GM12878 (cell line): ENCODE measurements around the gene QPRT. TPM values are rescaled to one million over a fixed set of nuclear protein-coding genes. Genes with fewer than 3 reads are reported as not detected.
A peak's percentile ranks its signal among the peaks of the same experiment; 100 is the strongest.

ENCODE experiments used
- BHLHE40 ChIP-seq, 2 experiments: fragments of 450-650 bp in 1 of 2; IDR thresholded peaks; 2 replicates each; pipeline ENCODE4 v1.6.1; 2011 to 2017; ENCODE audit warnings: low read depth in 2 of 2, borderline replicate concordance in 1 of 2, improper control_type of control experiment in 1 of 2, low read length in 1 of 2, mild to moderate bottlenecking in 1 of 2
- CBFB ChIP-seq: IDR thresholded peaks from 2 replicates; pipeline ENCODE4 v1.6.1; 2016; ENCODE audit warnings: antibody characterized with exemption, low read depth
- EP300 ChIP-seq, 2 experiments: fragments of 150-350 bp in 1 of 2; IDR thresholded peaks; 2 replicates each; pipeline ENCODE4 v1.6.1; 2011 to 2012; ENCODE audit warnings: low read depth in 2 of 2, low read length in 2 of 2, borderline replicate concordance in 1 of 2, improper control_type of control experiment in 1 of 2, inconsistent platforms in 1 of 2; ENCODE audit not compliant: control insufficient read depth in 1 of 2
- FOS ChIP-seq: IDR thresholded peaks from 3 replicates; pipeline ENCODE4 v1.6.1; 2011; ENCODE audit warnings: borderline replicate concordance; ENCODE audit not compliant: insufficient read length; ENCODE audit errors: extremely low read depth
- GABPA ChIP-seq: IDR thresholded peaks from 2 replicates; pipeline ENCODE4 v1.6.1; 2014; ENCODE audit warnings: antibody characterized with exemption, low read depth, mild to moderate bottlenecking, inconsistent platforms
- IKZF2 ChIP-seq, 2 experiments: fragments of 450-650 bp; IDR thresholded peaks; 2 replicates each; pipeline ENCODE4 v1.6.1; 2017; ENCODE audit warnings: mild to moderate bottlenecking in 2 of 2, moderate library complexity in 2 of 2
- KLF5 ChIP-seq: fragments of 450-650 bp; IDR thresholded peaks from 2 replicates; pipeline ENCODE4 v1.6.1; 2014; ENCODE audit warnings: mild to moderate bottlenecking; ENCODE audit not compliant: partially characterized antibody
- MEF2B ChIP-seq: fragments of 450-650 bp; IDR thresholded peaks from 2 replicates; pipeline ENCODE4 v1.6.1; 2018; ENCODE audit warnings: mild to moderate bottlenecking, moderate library complexity; ENCODE audit not compliant: partially characterized antibody, poor library complexity, severe bottlenecking
- MXI1 ChIP-seq: fragments of 150-350 bp; IDR thresholded peaks from 2 replicates; pipeline ENCODE4 v1.6.1; 2011; ENCODE audit warnings: low read depth, mild to moderate bottlenecking, inconsistent platforms, low read length, improper control_type of control experiment
- NFIC ChIP-seq: IDR thresholded peaks from 2 replicates; pipeline ENCODE4 v1.6.1; 2012; ENCODE audit warnings: low read depth, mild to moderate bottlenecking, inconsistent platforms, low read length, moderate library complexity
- NRF1 ChIP-seq: conservative IDR thresholded peaks from 2 replicates; pipeline ENCODE4 v1.6.1; 2011; ENCODE audit warnings: mild to moderate bottlenecking, low read depth, low read length, improper control_type of control experiment
- RBBP5 ChIP-seq: fragments of 200-600 bp; sonication (generic); conservative IDR thresholded peaks from 2 replicates; pipeline ENCODE4 v1.6.1; 2016
- RUNX3 ChIP-seq: IDR thresholded peaks from 2 replicates; pipeline ENCODE4 v1.6.1; 2012; ENCODE audit warnings: low read length, inconsistent platforms
- SIX5 ChIP-seq: IDR thresholded peaks from 2 replicates; pipeline ENCODE4 v1.6.1; 2011; ENCODE audit warnings: mild to moderate bottlenecking, low read depth, low read length, moderate library complexity; ENCODE audit not compliant: severe bottlenecking
- SKIL ChIP-seq: fragments of 450-650 bp; IDR thresholded peaks from 2 replicates; pipeline ENCODE4 v1.6.1; 2017; ENCODE audit warnings: mild to moderate bottlenecking, low read depth, inconsistent platforms; ENCODE audit not compliant: poor library complexity, severe bottlenecking
- SP1 ChIP-seq: IDR thresholded peaks from one replicate; pipeline ENCODE4 v1.6.1; 2011; ENCODE audit warnings: low read depth, low read length
- TBL1XR1 ChIP-seq: IDR thresholded peaks from 2 replicates; pipeline ENCODE4 v1.6.1; 2012; ENCODE audit warnings: low read depth, low read length, improper control_type of control experiment
- TCF12 ChIP-seq: IDR thresholded peaks from 2 replicates; pipeline ENCODE4 v1.6.1; 2011; ENCODE audit warnings: low read depth, mild to moderate bottlenecking, low read length
- ZBTB11 ChIP-seq: fragments of 450-650 bp; formaldehyde crosslinking; IDR thresholded peaks from 2 replicates; pipeline ENCODE4 v1.5.0; 2022; ENCODE audit warnings: mild to moderate bottlenecking, missing genetic modification characterization
- ZNF24 ChIP-seq: fragments of 450-650 bp; IDR thresholded peaks from 2 replicates; pipeline ENCODE4 v1.6.1; 2017; ENCODE audit warnings: antibody characterized with exemption, mild to moderate bottlenecking
- ZNF274 ChIP-seq: IDR thresholded peaks from one replicate; pipeline ENCODE4 v1.8.0; 2011; ENCODE audit not compliant: insufficient read length, insufficient read depth
- polyA plus RNA-seq, 11 experiments: library from polyadenylated mRNA; depleted of rRNA in 4 of 11; unstranded in 6 of 11; stranded (reverse) in 5 of 11; fragments of >200 nt; fragmentation: Nextera tagmentation in 4 of 11; fragmentation: Illumina TruSeq in 1 of 11; extraction: Ambion mirVana in 4 of 11; extraction: Trizol in 1 of 11; gene quantifications; 1 replicate in 1 of 11; 2 replicates in 10 of 11; pipeline versions ENCODE4 v1.2.1 to v1.2.3, GENCODE V29; 2011 to 2016; ENCODE audit warnings: inconsistent platforms in 2 of 11, missing spikeins in 2 of 11, low read depth in 1 of 11
- total RNA-seq, 4 experiments: library from RNA; depleted of rRNA in 3 of 4; stranded (reverse); fragments of >200 nt in 3 of 4; fragmentation: Illumina TruSeq in 1 of 4; extraction: Trizol in 1 of 4; gene quantifications; 2 replicates each; pipeline versions ENCODE4 v1.2.1 to v1.2.3, GENCODE V29; 2013 to 2021
- TF ChIP-seq, protein P1 (sequence below): IDR thresholded peaks from 2 replicates; pipeline ENCODE4 v1.6.1; 2011; ENCODE audit warnings: borderline replicate concordance, low read depth, mild to moderate bottlenecking, moderate library complexity, low read length; ENCODE audit not compliant: insufficient read depth, poor library complexity, severe bottlenecking

Gene QPRT
- total and polyA plus RNA-seq, 10 of the 15 experiments (the other 5 are each of a cell fraction or from before 2014, with no cell fraction given), result 2.7 to 43.0 (median 31.3) TPM

GRCh38 chr16:29745853-29746345 lies 66.9 kb downstream of the QPRT start, which contains the start of gene C16orf54 (continued):
- peak; percentile 20 for TF ChIP-seq SKIL
- TF ChIP-seq, protein P1, sequence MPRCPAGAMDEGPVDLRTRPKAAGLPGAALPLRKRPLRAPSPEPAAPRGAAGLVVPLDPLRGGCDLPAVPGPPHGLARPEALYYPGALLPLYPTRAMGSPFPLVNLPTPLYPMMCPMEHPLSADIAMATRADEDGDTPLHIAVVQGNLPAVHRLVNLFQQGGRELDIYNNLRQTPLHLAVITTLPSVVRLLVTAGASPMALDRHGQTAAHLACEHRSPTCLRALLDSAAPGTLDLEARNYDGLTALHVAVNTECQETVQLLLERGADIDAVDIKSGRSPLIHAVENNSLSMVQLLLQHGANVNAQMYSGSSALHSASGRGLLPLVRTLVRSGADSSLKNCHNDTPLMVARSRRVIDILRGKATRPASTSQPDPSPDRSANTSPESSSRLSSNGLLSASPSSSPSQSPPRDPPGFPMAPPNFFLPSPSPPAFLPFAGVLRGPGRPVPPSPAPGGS, result no peak
- peak; percentile 83 to 91 for TF ChIP-seq IKZF2 (IDR thresholded peaks at IDR 0.05)
- TF ChIP-seq GABPA, result no peak
- TF ChIP-seq RUNX3, result peak; percentile 91
- peak; percentile 59 to 87; a peak in 1 of 4 replicates for TF ChIP-seq EP300 (IDR thresholded peaks at IDR 0.05; ENCODE audit: borderline replicate concordance in 1 of 2, control insufficient read depth in 1 of 2, low read depth in 2 of 2, low read length in 2 of 2)
- no peak for TF ChIP-seq NFIC
- TF ChIP-seq ZNF24, result 0 out of 2 replicates have a peak, but pooled peaks have one; percentile 34
- no peak for TF ChIP-seq RBBP5
- TF ChIP-seq BHLHE40 (IDR thresholded peaks at IDR 0.05; ENCODE audit: borderline replicate concordance in 1 of 2, low read depth in 2 of 2, low read length in 1 of 2), result peak; percentile 15 to 55; a peak in 2 of 4 replicates
- TF ChIP-seq MXI1, result peak; percentile 91
- TF ChIP-seq TBL1XR1, result 0 out of 2 replicates have a peak, but pooled peaks have one; percentile 25
- no peak for TF ChIP-seq FOS
- no peak for TF ChIP-seq ZBTB11 (CRISPR knock-in tag)
- TF ChIP-seq ZNF274, result no peak
- TF ChIP-seq SIX5, result no peak
- no peak for TF ChIP-seq NRF1
- peak; percentile 54 for TF ChIP-seq CBFB
- TF ChIP-seq TCF12, result no peak
- peak; percentile 51 for TF ChIP-seq SP1
- peak; percentile 52 for TF ChIP-seq KLF5
- peak; percentile 96 for TF ChIP-seq MEF2B
